Thoracic aorta endothelial cell (primary cell): ENCODE measurements around the gene LRRC74B. TPM values are rescaled to one million over a fixed set of nuclear protein-coding genes. Genes with fewer than 3 reads are reported as not detected.

Source experiments
- small RNA-seq: library from RNA; depleted of rRNA; stranded (forward); fragments of <200 nt; gene quantifications from one replicate; pipeline ENCODE3, GENCODE V24; 2012
- total RNA-seq: library from RNA; depleted of rRNA; stranded (reverse); fragments of >200 nt; gene quantifications from 2 replicates; pipeline ENCODE4 v1.2.3, GENCODE V29; 2012

The LRRC74B gene, protein sequence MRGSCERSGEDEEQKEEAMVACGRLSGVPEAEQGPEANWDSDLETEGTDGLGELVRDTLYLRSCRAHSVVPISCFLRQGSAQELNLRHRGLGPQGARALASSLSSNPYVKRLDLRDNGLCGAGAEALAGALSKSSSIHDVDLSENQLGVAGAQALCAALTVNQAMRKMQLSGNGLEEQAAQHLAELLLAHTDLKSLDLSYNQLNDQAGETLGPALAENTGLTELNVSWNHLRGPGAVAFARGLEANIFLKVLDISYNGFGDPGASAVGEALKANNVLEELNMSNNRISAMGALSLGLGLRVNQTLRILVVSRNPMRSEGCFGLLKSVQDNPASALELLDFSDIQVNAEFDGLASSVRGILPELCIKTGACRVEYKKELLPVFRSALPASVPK
- not detected in 2 replicates for total RNA-seq

DNA sequence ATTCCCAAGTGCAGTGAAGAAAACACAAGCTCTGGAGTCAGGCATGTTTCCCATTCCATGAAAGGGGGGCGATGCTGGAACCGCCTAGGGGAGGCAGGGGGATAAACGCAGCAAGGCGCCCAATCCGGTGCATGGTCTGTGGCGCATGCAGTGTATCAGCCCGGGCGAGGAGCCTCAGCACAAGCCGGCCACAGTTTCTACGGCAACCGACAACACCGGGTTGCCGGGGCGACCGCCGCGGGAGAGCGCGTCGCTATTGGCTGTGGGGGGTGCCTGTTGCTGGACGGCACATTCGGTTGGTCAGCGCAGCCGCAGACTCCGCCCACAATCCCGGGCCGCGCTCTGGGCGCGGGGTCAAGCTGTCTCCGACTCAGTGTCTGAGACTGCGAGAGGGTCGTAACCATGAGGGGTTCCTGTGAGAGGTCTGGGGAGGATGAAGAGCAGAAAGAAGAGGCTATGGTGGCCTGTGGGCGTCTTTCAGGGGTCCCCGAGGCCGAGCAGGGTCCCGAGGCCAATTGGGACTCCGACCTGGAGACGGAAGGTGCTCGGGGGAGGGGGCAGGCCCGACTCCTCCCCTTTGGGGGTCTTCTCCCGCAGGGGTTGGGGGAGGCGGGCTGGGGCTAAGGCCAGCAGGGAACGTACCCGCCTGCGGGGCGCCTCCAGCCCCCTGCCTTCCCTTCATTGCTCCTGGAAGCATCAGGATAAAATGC lies at the start of gene LRRC74B:
Gene LRRC74B (plus strand): TSS at position 362 of the 710 bp plus-strand sequence. CDS start 41 bp downstream, at position 403.

DNA sequence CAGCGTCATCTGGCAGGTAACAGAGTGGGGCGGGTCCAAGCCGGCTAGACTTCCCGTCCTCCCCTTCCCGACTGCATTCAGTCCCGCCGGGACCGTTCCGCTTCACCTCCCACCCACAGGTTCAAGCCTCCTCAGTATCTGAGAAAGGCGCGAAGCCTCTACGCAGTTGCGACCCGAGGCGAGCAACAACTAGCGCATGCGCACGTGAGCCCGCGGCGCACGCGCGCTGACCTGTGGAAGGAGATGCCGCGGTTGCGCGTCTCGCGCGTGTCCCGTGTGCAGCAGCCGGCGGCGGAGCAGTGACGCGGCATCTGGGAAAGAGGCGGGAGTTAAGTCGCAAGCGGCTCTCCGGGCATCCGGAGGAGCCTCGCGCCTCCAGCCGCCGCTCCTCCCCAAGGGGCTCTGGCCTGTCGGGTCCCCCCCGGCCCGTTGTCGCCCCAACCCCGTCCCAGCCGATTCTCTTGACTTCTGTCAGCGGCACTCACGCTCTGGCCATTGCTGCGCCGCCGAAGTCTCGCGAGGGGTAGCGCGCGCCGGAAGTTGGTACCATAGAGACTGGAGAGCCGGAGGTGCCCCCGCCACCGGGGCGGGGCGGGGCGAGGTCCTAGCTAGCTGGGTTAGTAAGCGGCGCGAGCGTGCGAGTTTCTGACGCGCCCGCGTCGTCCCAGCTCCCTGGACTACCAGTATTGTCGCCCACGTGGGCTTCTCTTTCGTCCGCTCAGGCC lies 44.0 kb upstream of the LRRC74B start, which contains the start of gene THAP7:
Gene THAP7 (minus strand): TSS at position 518 of the 725 bp plus-strand sequence. CDS start 207 bp downstream, at position 311.

DNA sequence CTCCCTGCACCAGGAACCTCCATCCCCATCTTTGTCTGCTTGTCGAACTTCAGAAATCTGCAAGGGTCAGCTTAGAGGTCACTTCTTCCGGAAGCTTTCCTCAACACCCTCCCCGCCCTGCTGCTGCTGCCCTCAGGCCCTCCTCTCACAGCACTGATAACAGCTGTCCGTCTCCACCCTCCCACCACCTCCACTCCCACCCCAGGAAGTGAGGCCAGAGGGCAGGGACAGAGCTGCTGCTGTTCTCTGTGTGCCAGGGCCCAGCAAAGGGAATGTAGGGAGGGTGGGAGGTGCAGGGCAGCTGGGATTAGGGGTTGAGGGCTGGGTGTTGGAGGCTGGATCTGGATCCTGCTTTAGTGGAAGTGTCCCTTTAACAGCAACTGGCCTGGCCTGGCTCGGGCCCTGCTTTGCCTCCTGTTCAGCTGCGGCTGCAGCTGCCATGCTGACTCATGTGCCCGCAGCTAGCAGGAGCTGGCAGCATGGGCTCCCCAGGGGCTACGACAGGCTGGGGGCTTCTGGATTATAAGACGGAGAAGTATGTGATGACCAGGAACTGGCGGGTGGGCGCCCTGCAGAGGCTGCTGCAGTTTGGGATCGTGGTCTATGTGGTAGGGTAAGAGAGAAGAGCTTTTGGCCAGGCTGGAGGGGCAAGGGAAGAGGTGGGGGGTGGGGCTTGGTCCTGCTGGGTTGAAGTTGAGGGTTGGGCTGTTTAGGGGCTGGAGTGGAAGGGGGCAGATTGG lies 30.9 kb upstream of the LRRC74B start, which contains the start of gene P2RX6:
Gene P2RX6 (plus strand): TSS at position 440 of the 740 bp plus-strand sequence. CDS start 10 bp downstream, at position 450.

DNA sequence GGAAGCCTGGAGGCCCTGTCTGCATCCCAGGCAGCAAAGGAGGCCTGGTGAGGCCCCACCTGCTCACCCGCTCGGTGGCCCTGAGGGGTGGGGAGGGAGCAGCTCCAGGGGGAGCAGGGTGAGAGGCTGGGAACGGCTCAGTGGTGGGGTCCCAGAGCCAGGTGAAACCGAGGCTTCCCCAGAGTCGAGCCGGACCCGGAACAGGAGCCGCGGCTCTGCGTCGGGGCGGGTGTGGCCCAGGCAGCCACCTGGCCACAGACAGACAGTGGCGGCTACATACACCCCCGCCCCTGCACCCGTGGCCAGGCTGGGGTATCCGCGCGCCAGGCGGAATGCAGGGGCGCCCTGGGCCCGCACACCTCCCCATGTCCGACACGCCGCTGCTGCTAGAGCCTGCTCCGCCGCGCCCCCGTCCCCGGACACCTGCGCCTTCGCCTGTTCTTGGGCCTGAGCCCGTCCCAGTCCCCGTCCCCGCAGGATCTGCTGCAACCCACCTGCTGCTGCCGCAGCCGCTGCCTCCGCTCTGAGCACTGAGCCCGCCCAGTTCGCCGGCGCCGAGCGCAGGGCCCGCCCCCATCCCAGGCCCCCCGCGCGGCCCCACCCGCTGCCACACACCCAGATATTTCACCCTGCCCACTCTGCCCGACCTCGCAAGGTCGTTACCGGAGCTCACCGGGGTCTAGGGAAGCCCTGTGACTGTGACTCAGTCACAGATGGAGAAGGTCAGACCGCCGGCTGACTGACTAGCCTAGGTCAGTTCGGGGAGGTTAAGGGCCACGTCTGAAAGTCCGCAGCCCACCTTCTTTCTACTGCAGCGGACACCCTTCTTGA lies 13.5 kb upstream of the LRRC74B start, which contains the start of gene SLC7A4:
Gene SLC7A4 (minus strand): TSS at position 525 of the 831 bp plus-strand sequence. CDS start 749 bp downstream, outside the sequence.

Small RNA genes lying within 50 kb of the gene (small RNA-seq; reads per million reads assigned to genes)
- gene MIR649: not detected

Other genes starting within 250 kb of the LRRC74B start
- gene PI4KA, start 187.1 kb upstream of the LRRC74B start, total RNA-seq: 44.1 and 49.8 TPM in 2 replicates
- gene SNAP29, start 186.9 kb upstream of the LRRC74B start, total RNA-seq: 14.2 and 16.1 TPM in 2 replicates
- 63.7 and 64.0 TPM in 2 replicates for gene CRKL, start 128.5 kb upstream of the LRRC74B start, total RNA-seq
- gene AIFM3, start 78.7 kb upstream of the LRRC74B start, total RNA-seq: not detected in 2 replicates
- 43.8 and 49.4 TPM in 2 replicates for gene LZTR1, start 63.6 kb upstream of the LRRC74B start, total RNA-seq
- gene THAP7, start 43.8 kb upstream of the LRRC74B start, total RNA-seq: 13.6 and 14.4 TPM in 2 replicates
- gene P2RX6, start 30.8 kb upstream of the LRRC74B start, total RNA-seq: under 0.01 and 0.22 TPM in 2 replicates
- not detected in 2 replicates for gene SLC7A4, start 13.4 kb upstream of the LRRC74B start, total RNA-seq